ENCODE measurements around the gene FXR1. TPM values are rescaled to one million over a fixed set of nuclear protein-coding genes. Genes with fewer than 3 reads are reported as not detected.

The FXR1 gene
- total and polyA plus RNA-seq, 4 donors: 18.6 to 72.9 (median 46.6) TPM

GRCh38 chr3:180913581-180914404 lies 1.3 kb downstream of the FXR1 start:
- Histone ChIP-seq H3K9ac (ENCODE audit: low read depth in 1 of 2, low read length in 2 of 2) (peak overlapping the region; percentile 92 to 99), H3K9me3 (ENCODE audit: control insufficient read depth in 4 of 4, low read length in 3 of 4) (no peaks in the 10 kb centered on the region), H3K27me3 (ENCODE audit: control insufficient read depth in 4 of 4, insufficient read depth in 4 of 4, low read length in 3 of 4) (no peaks in the 10 kb centered on the region), H3K36me3 (ENCODE audit: control insufficient read depth in 4 of 4, insufficient read depth in 3 of 4, low read depth in 1 of 4, low read length in 3 of 4) (peaks cover 0 to 7% (median 1%) of the 10 kb centered on the region in 4 donors), H3K4me3 (ENCODE audit: low read depth in 1 of 3, low read length in 3 of 3) (peak overlapping the region; percentile 64 to 95 (median 89)), H3K4me1 (ENCODE audit: control insufficient read depth in 4 of 4, insufficient read depth in 4 of 4, low read length in 3 of 4) (peaks cover 5 to 30% (median 21%) of the 10 kb centered on the region in 4 donors), H3K27ac (ENCODE audit: low read depth in 1 of 2, low read length in 2 of 2) (peak overlapping the region; percentile 90 to 96)
- no peak for TF ChIP-seq HNF4A (conservative IDR thresholded peaks at IDR 0.05)
- TF ChIP-seq HNF4G (IDR thresholded peaks at IDR 0.05): no peak
- TF ChIP-seq NR2F2 (IDR thresholded peaks at IDR 0.05): no peak
- TF ChIP-seq RAD21 (IDR thresholded peaks at IDR 0.05): no peak
- TF ChIP-seq FOXA2 (IDR thresholded peaks at IDR 0.05): no peak
- TF ChIP-seq EGR1 (IDR thresholded peaks at IDR 0.05; ENCODE audit: low read depth in 2 of 2): no peak
- TF ChIP-seq YY1 (IDR thresholded peaks at IDR 0.05): no peak
- WGBS: 19% methylated on average over 19 of the region's 19 CpGs
- no peak for DNase-seq (ENCODE audit: low spot score)

DNA sequence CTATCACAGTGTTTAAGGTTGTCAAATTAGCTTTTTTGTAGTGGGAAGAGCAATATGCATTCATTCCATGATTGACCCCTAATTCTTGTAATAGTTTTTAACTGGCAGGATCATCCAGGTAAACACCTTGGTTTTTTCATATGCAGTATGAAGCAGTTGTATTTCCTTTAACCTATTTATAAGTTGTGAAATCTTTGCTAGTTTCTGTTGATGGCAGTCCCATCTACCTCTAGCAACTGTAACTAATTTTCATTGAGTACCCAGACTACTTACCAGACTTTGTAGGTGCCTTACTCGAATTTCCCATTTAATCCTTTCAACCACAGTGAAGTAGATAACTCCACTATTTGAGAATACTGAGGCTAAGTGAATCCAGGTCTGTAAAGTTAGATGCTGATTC lies 6.1 kb downstream of the FXR1 start:
- no peak overlapping the region for H3K27ac ChIP-seq (ENCODE audit: low read depth in 1 of 2, low read length in 2 of 2)
- WGBS: 66% methylated on average over 1 of the region's 1 CpG

More for the DNA sequence above, 6.1 kb downstream of the FXR1 start:
- Histone ChIP-seq H3K9ac (ENCODE audit: low read depth in 1 of 2, low read length in 2 of 2) (no peak overlapping the region), H3K4me1 (ENCODE audit: control insufficient read depth in 4 of 4, insufficient read depth in 4 of 4, low read length in 3 of 4) (peaks cover 6 to 20% (median 16%) of the 10 kb centered on the region in 4 donors), H3K27me3 (ENCODE audit: control insufficient read depth in 4 of 4, insufficient read depth in 4 of 4, low read length in 3 of 4) (no peaks in the 10 kb centered on the region), H3K4me3 (ENCODE audit: low read depth in 1 of 3, low read length in 3 of 3) (no peak overlapping the region), H3K36me3 (ENCODE audit: control insufficient read depth in 4 of 4, insufficient read depth in 3 of 4, low read depth in 1 of 4, low read length in 3 of 4) (peaks cover 0 to 7% (median 1%) of the 10 kb centered on the region in 4 donors), H3K9me3 (ENCODE audit: control insufficient read depth in 4 of 4, low read length in 3 of 4) (no peaks in the 10 kb centered on the region)
- DNase-seq (ENCODE audit: low spot score): no peak
- TF ChIP-seq, protein P1, sequence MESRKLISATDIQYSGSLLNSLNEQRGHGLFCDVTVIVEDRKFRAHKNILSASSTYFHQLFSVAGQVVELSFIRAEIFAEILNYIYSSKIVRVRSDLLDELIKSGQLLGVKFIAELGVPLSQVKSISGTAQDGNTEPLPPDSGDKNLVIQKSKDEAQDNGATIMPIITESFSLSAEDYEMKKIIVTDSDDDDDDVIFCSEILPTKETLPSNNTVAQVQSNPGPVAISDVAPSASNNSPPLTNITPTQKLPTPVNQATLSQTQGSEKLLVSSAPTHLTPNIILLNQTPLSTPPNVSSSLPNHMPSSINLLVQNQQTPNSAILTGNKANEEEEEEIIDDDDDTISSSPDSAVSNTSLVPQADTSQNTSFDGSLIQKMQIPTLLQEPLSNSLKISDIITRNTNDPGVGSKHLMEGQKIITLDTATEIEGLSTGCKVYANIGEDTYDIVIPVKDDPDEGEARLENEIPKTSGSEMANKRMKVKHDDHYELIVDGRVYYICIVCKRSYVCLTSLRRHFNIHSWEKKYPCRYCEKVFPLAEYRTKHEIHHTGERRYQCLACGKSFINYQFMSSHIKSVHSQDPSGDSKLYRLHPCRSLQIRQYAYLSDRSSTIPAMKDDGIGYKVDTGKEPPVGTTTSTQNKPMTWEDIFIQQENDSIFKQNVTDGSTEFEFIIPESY (IDR thresholded peaks at IDR 0.05): no peak
- TF ChIP-seq SP1 (IDR thresholded peaks at IDR 0.05): no peak
- no peak for TF ChIP-seq ATF3 (IDR thresholded peaks at IDR 0.05)
- TF ChIP-seq NR2F2 (IDR thresholded peaks at IDR 0.05): no peak
- TF ChIP-seq, protein P2, sequence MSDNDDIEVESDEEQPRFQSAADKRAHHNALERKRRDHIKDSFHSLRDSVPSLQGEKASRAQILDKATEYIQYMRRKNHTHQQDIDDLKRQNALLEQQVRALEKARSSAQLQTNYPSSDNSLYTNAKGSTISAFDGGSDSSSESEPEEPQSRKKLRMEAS (IDR thresholded peaks at IDR 0.05): no peak
- no peak for TF ChIP-seq GABPA (IDR thresholded peaks at IDR 0.05 in 1 of 2, conservative IDR thresholded peaks at IDR 0.05 in 1 of 2)
- TF ChIP-seq, protein P3, sequence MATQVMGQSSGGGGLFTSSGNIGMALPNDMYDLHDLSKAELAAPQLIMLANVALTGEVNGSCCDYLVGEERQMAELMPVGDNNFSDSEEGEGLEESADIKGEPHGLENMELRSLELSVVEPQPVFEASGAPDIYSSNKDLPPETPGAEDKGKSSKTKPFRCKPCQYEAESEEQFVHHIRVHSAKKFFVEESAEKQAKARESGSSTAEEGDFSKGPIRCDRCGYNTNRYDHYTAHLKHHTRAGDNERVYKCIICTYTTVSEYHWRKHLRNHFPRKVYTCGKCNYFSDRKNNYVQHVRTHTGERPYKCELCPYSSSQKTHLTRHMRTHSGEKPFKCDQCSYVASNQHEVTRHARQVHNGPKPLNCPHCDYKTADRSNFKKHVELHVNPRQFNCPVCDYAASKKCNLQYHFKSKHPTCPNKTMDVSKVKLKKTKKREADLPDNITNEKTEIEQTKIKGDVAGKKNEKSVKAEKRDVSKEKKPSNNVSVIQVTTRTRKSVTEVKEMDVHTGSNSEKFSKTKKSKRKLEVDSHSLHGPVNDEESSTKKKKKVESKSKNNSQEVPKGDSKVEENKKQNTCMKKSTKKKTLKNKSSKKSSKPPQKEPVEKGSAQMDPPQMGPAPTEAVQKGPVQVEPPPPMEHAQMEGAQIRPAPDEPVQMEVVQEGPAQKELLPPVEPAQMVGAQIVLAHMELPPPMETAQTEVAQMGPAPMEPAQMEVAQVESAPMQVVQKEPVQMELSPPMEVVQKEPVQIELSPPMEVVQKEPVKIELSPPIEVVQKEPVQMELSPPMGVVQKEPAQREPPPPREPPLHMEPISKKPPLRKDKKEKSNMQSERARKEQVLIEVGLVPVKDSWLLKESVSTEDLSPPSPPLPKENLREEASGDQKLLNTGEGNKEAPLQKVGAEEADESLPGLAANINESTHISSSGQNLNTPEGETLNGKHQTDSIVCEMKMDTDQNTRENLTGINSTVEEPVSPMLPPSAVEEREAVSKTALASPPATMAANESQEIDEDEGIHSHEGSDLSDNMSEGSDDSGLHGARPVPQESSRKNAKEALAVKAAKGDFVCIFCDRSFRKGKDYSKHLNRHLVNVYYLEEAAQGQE (IDR thresholded peaks at IDR 0.05): no peak
- no peak for TF ChIP-seq TAF1 (conservative IDR thresholded peaks at IDR 0.05)
- no peak for TF ChIP-seq FOXA2 (IDR thresholded peaks at IDR 0.05)
- TF ChIP-seq HNF4G (IDR thresholded peaks at IDR 0.05): no peak
- no peak for TF ChIP-seq CTCF (IDR thresholded peaks at IDR 0.05; ENCODE audit: low read depth, low read length, missing input control)
- TF ChIP-seq RAD21 (IDR thresholded peaks at IDR 0.05): no peak
- no peak for TF ChIP-seq YY1 (IDR thresholded peaks at IDR 0.05)
- TF ChIP-seq JUND (IDR thresholded peaks at IDR 0.05): no peak
